Measurements from ENCODE around the gene JARID2. TPM values are rescaled to one million over a fixed set of nuclear protein-coding genes. Genes with fewer than 3 reads are reported as not detected.

The JARID2 gene
- total and polyA plus RNA-seq, 2 of the 13 experiments (the other 11 are each of a cell fraction or from before 2014, with no cell fraction given), result 7.5 to 10.3 TPM

DNA sequence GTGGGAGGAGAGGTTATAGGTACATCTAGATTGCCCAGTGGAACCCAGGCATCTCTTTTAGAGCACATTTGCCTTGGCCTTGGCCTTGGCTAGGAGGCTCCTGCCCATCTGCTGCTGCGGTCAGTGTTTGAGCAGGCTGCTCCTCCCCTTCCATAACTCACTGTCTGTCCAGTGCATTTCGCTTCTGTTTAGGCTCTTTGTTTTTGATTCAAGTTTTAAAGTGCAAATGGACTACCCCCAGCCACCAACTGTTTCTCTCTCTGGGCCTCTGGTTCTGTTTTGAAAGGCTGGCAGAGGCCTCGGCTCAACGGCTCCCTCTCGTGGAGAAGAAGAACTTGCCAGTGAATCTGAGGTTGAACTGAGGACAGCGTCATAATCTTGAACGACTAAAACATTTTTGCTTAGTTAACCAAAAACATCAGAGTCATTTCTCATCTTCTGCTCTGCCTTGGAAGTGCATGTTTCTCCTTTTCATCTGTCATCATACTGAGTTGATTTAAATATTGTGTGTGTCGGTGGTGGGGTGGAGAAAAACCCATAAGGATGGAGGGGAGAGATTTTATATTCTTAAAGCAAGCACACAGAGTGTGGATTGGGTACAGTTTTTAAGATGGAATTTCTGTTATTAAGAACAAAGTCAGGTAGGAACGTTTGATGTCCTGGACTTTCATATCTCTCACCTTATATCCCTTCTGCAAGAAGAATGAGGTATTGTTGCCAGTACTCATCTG is 245.6 kb downstream of the JARID2 start (continued):
- TF ChIP-seq, protein P1, sequence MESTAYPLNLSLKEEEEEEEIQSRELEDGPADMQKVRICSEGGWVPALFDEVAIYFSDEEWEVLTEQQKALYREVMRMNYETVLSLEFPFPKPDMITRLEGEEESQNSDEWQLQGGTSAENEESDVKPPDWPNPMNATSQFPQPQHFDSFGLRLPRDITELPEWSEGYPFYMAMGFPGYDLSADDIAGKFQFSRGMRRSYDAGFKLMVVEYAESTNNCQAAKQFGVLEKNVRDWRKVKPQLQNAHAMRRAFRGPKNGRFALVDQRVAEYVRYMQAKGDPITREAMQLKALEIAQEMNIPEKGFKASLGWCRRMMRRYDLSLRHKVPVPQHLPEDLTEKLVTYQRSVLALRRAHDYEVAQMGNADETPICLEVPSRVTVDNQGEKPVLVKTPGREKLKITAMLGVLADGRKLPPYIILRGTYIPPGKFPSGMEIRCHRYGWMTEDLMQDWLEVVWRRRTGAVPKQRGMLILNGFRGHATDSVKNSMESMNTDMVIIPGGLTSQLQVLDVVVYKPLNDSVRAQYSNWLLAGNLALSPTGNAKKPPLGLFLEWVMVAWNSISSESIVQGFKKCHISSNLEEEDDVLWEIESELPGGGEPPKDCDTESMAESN (CRISPR knock-in tag; conservative IDR thresholded peaks at IDR 0.05), result no peak
- peak; percentile 73; the same call in 1 of the 2 replicates for TF ChIP-seq REPIN1 (CRISPR knock-in tag; IDR thresholded peaks at IDR 0.05; ENCODE audit: borderline replicate concordance, low read depth)
- TF ChIP-seq, protein P2, sequence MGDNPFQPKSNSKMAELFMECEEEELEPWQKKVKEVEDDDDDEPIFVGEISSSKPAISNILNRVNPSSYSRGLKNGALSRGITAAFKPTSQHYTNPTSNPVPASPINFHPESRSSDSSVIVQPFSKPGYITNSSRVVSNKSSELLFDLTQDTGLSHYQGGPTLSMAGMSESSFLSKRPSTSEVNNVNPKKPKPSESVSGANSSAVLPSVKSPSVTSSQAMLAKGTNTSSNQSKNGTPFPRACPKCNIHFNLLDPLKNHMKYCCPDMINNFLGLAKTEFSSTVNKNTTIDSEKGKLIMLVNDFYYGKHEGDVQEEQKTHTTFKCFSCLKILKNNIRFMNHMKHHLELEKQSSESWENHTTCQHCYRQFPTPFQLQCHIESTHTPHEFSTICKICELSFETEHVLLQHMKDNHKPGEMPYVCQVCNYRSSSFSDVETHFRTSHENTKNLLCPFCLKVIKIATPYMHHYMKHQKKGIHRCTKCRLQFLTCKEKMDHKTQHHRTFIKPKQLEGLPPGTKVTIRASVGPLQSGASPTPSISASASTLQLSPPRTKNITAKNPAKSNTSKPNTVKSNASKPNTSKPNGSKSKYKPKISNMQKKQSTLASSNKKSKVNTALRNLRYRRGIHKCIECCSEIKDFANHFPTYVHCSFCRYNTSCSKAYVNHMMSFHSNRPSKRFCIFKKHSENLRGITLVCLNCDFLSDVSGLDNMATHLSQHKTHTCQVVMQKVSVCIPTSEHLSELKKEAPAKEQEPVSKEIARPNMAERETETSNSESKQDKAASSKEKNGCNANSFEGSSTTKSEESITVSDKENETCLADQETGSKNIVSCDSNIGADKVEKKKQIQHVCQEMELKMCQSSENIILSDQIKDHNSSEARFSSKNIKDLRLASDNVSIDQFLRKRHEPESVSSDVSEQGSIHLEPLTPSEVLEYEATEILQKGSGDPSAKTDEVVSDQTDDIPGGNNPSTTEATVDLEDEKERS (CRISPR knock-in tag; IDR thresholded peaks at IDR 0.05), result 0 out of 2 replicates have a peak, but pooled peaks have one; percentile 49
- peak; percentile 53; the same call in 1 of the 2 replicates for TF ChIP-seq ZFX (CRISPR knock-in tag; IDR thresholded peaks at IDR 0.05; ENCODE audit: low read depth)
- TF ChIP-seq KDM3A (CRISPR knock-in tag; IDR thresholded peaks at IDR 0.05; ENCODE audit: low read depth), result no peak
- TF ChIP-seq, protein P3, sequence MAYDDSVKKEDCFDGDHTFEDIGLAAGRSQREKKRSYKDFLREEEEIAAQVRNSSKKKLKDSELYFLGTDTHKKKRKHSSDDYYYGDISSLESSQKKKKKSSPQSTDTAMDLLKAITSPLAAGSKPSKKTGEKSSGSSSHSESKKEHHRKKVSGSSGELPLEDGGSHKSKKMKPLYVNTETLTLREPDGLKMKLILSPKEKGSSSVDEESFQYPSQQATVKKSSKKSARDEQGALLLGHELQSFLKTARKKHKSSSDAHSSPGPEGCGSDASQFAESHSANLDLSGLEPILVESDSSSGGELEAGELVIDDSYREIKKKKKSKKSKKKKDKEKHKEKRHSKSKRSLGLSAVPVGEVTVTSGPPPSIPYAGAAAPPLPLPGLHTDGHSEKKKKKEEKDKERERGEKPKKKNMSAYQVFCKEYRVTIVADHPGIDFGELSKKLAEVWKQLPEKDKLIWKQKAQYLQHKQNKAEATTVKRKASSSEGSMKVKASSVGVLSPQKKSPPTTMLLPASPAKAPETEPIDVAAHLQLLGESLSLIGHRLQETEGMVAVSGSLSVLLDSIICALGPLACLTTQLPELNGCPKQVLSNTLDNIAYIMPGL (CRISPR knock-in tag; IDR thresholded peaks at IDR 0.05; ENCODE audit: borderline replicate concordance in 1 of 2, low read depth in 1 of 2), result no peak
- TF ChIP-seq, protein P4, sequence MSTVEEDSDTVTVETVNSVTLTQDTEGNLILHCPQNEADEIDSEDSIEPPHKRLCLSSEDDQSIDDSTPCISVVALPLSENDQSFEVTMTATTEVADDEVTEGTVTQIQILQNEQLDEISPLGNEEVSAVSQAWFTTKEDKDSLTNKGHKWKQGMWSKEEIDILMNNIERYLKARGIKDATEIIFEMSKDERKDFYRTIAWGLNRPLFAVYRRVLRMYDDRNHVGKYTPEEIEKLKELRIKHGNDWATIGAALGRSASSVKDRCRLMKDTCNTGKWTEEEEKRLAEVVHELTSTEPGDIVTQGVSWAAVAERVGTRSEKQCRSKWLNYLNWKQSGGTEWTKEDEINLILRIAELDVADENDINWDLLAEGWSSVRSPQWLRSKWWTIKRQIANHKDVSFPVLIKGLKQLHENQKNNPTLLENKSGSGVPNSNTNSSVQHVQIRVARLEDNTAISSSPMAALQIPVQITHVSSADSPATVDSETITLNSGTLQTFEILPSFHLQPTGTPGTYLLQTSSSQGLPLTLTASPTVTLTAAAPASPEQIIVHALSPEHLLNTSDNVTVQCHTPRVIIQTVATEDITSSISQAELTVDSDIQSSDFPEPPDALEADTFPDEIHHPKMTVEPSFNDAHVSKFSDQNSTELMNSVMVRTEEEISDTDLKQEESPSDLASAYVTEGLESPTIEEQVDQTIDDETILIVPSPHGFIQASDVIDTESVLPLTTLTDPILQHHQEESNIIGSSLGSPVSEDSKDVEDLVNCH (CRISPR knock-in tag; IDR thresholded peaks at IDR 0.05), result no peak
- TF ChIP-seq AKAP8 (CRISPR knock-in tag; IDR thresholded peaks at IDR 0.05), result no peak
- peak; percentile 38; the same call in 1 of the 2 replicates for TF ChIP-seq SP4 (CRISPR knock-in tag; IDR thresholded peaks at IDR 0.05)
- TF ChIP-seq MAZ (IDR thresholded peaks at IDR 0.05; ENCODE audit: borderline replicate concordance, low read depth, low read length), result no peak
- TF ChIP-seq MAZ (CRISPR knock-in tag; IDR thresholded peaks at IDR 0.05; ENCODE audit: low read depth), result 0 out of 2 replicates have a peak, but pooled peaks have one; percentile 46
- 0 out of 2 replicates have a peak, but pooled peaks have one; percentile 27 for TF ChIP-seq PPARG (CRISPR knock-in tag; conservative IDR thresholded peaks at IDR 0.05)
- TF ChIP-seq STAG1 (CRISPR knock-in tag; IDR thresholded peaks at IDR 0.05), result peak; percentile 83
- TF ChIP-seq HMG20A (CRISPR knock-in tag; IDR thresholded peaks at IDR 0.05; ENCODE audit: borderline replicate concordance), result peak; percentile 57; the same call in 1 of the 2 replicates
- TF ChIP-seq, protein P5, sequence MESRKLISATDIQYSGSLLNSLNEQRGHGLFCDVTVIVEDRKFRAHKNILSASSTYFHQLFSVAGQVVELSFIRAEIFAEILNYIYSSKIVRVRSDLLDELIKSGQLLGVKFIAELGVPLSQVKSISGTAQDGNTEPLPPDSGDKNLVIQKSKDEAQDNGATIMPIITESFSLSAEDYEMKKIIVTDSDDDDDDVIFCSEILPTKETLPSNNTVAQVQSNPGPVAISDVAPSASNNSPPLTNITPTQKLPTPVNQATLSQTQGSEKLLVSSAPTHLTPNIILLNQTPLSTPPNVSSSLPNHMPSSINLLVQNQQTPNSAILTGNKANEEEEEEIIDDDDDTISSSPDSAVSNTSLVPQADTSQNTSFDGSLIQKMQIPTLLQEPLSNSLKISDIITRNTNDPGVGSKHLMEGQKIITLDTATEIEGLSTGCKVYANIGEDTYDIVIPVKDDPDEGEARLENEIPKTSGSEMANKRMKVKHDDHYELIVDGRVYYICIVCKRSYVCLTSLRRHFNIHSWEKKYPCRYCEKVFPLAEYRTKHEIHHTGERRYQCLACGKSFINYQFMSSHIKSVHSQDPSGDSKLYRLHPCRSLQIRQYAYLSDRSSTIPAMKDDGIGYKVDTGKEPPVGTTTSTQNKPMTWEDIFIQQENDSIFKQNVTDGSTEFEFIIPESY (CRISPR knock-in tag; IDR thresholded peaks at IDR 0.05), result peak; percentile 44; the same call in 1 of the 2 replicates
- TF ChIP-seq RXRA (CRISPR knock-in tag; IDR thresholded peaks at IDR 0.05), result peak; percentile 94
- no peak for TF ChIP-seq ZNF234 (CRISPR knock-in tag; conservative IDR thresholded peaks at IDR 0.05)

All from HepG2 (cell line).